Anterior cingulate cortex (tissue), 58 donors: ENCODE results near the gene INO80C.
"Not testable (repeated sequence)": the region's sequence is repeated elsewhere in the genome, so short reads cannot be mapped to it uniquely, and the experiment has no call there.

ENCODE experiments used
- DNase-seq, 58 donors: peaks; one replicate each; lab custom pipeline; 2025; lab: John Stamatoyannopoulos, UW

Gene INO80C

GRCh38 chr18:35464831-35465279 is 32.9 kb downstream of the INO80C start:
- DNase-seq: no peak

- no peak for DNase-seq
Measured at GRCh38 chr18:35463827-35464226, 33.9 kb downstream of the INO80C start.

GRCh38 chr18:35463050-35463449 is 34.7 kb downstream of the INO80C start:
- no peak for DNase-seq

GRCh38 chr18:35460736-35461161 is 37.0 kb downstream of the INO80C start:
- DNase-seq: no peak

GRCh38 chr18:35459997-35460396 is 37.8 kb downstream of the INO80C start:
- no peak for DNase-seq

- DNase-seq: no peak
Measured at GRCh38 chr18:35458677-35459441, 38.9 kb downstream of the INO80C start.

GRCh38 chr18:35458271-35458670 is 39.5 kb downstream of the INO80C start:
- no peak for DNase-seq

GRCh38 chr18:35457140-35457704 is 40.5 kb downstream of the INO80C start:
- DNase-seq: no peak

- DNase-seq: no peak
Measured at GRCh38 chr18:35455926-35456763, 41.6 kb downstream of the INO80C start.

GRCh38 chr18:35454803-35455202 is 43.0 kb downstream of the INO80C start:
- no peak for DNase-seq

- DNase-seq: not testable (repeated sequence)
Measured at GRCh38 chr18:35453065-35453464, 44.7 kb downstream of the INO80C start.

GRCh38 chr18:35451916-35452315 is 45.8 kb downstream of the INO80C start:
- DNase-seq: no peak

- no peak for DNase-seq
Measured at GRCh38 chr18:35451032-35451431, 46.7 kb downstream of the INO80C start.

GRCh38 chr18:35444636-35445035 is 53.1 kb downstream of the INO80C start:
- peak in 53 of 58 donors; percentile 12 to 89 (median 53) for DNase-seq

GRCh38 chr18:35443847-35444246 is 53.9 kb downstream of the INO80C start:
- DNase-seq: no peak

GRCh38 chr18:35443434-35443833 is 54.3 kb downstream of the INO80C start:
- DNase-seq: no peak

GRCh38 chr18:35442701-35443100 is 55.1 kb downstream of the INO80C start:
- DNase-seq: no peak

GRCh38 chr18:35441857-35442595 is 55.7 kb downstream of the INO80C start:
- DNase-seq: no peak

GRCh38 chr18:35438480-35439234 is 59.1 kb downstream of the INO80C start:
- no peak for DNase-seq

- no peak for DNase-seq
Measured at GRCh38 chr18:35437836-35438235, 59.9 kb downstream of the INO80C start.
